WTC11 (cell line): ENCODE measurements around the gene PRF1. TPM values are rescaled to one million over a fixed set of nuclear protein-coding genes. Genes with fewer than 3 reads are reported as not detected.

Experiments used
- ATAC-seq: fragments of 200-7000 bp; cut with Tn5 transposase; 2 replicates; pipeline ENCODE4 v1.10.0; 2021; ENCODE audit warnings: mild to moderate bottlenecking, moderate library complexity
- CTCF ChIA-PET: fragments of 300-600 bp; sonication (Branson Sonifier 250); formaldehyde crosslinking; loops from one replicate; lab custom pipeline; 2021; ENCODE audit warnings: antibody characterized with exemption; lab: Charles Lee
- POLR2A ChIA-PET: fragments of 350-600 bp; sonication (Branson Sonifier 250); formaldehyde crosslinking; loops from one replicate; lab custom pipeline; 2021; ENCODE audit warnings: antibody characterized with exemption; lab: Charles Lee
- DNase-seq: peaks from one replicate; pipeline ENCODE4 v3.0.0; 2021; ENCODE audit warnings: low spot score
- H3K27ac Mint-ChIP-seq: 2 replicates; pipeline ENCODE4 v1.8.0; 2021; ENCODE audit warnings: mixed read lengths
- H3K27me3 Mint-ChIP-seq: 2 replicates; pipeline ENCODE4 v1.8.0; 2021; ENCODE audit warnings: low read depth, mild to moderate bottlenecking, moderate library complexity, mixed read lengths
- H3K36me3 Mint-ChIP-seq: 2 replicates; pipeline ENCODE4 v1.8.0; 2021; ENCODE audit warnings: mixed read lengths
- H3K4me1 Mint-ChIP-seq: 2 replicates; pipeline ENCODE4 v1.8.0; 2022; ENCODE audit warnings: mixed read lengths
- H3K4me3 Mint-ChIP-seq: 2 replicates; pipeline ENCODE4 v1.8.0; 2021; ENCODE audit warnings: mild to moderate bottlenecking, moderate library complexity, mixed read lengths
- H3K9me3 Mint-ChIP-seq: 2 replicates; pipeline ENCODE4 v1.8.0; 2021; ENCODE audit warnings: mixed read lengths
- AR ChIP-seq: fragments of 250-450 bp; sonication (Bioruptor Pico); IDR thresholded peaks from 2 replicates; pipeline ENCODE4 v1.9.0; 2021; ENCODE audit warnings: mild to moderate bottlenecking
- ATF3 ChIP-seq: sonication (generic); formaldehyde crosslinking; conservative IDR thresholded peaks from 2 replicates; pipeline ENCODE4 v1.8.1; 2022; ENCODE audit warnings: mild to moderate bottlenecking, missing genetic modification reagents
- ATF6 ChIP-seq: sonication (generic); formaldehyde crosslinking; IDR thresholded peaks from 2 replicates; pipeline ENCODE4 v1.8.1; 2023; ENCODE audit warnings: mild to moderate bottlenecking, missing genetic modification reagents
- CBFB ChIP-seq: sonication (generic); formaldehyde crosslinking; IDR thresholded peaks from 2 replicates; pipeline ENCODE4 v1.8.1; 2022; ENCODE audit warnings: mild to moderate bottlenecking, low read depth, missing genetic modification reagents
- CREM ChIP-seq: sonication (generic); formaldehyde crosslinking; IDR thresholded peaks from 2 replicates; pipeline ENCODE4 v1.8.1; 2022; ENCODE audit warnings: mild to moderate bottlenecking, missing genetic modification reagents, moderate library complexity
- E2F4 ChIP-seq: sonication (generic); formaldehyde crosslinking; IDR thresholded peaks from 2 replicates; pipeline ENCODE4 v1.8.1; 2022; ENCODE audit warnings: low read depth, mild to moderate bottlenecking, moderate library complexity, missing genetic modification reagents, borderline replicate concordance
- GRHL2 ChIP-seq: fragments of 250-450 bp; sonication (Bioruptor Pico); IDR thresholded peaks from 2 replicates; pipeline ENCODE4 v1.8.0; 2022; ENCODE audit warnings: mild to moderate bottlenecking, moderate library complexity; ENCODE audit not compliant: insufficient replicate concordance, severe bottlenecking
- JAZF1 ChIP-seq: fragments of 250-450 bp; sonication (Bioruptor Pico); IDR thresholded peaks from 2 replicates; pipeline ENCODE4 v1.9.0; 2021; ENCODE audit warnings: moderate library complexity, mild to moderate bottlenecking, inconsistent platforms
- MXD4 ChIP-seq: fragments of 250-450 bp; sonication (Bioruptor Pico); IDR thresholded peaks from 2 replicates; pipeline ENCODE4 v1.8.0; 2021; ENCODE audit warnings: mild to moderate bottlenecking, moderate library complexity, borderline replicate concordance
- MYBL2 ChIP-seq: sonication (generic); formaldehyde crosslinking; IDR thresholded peaks from 2 replicates; pipeline ENCODE4 v1.8.1; 2023; ENCODE audit warnings: mild to moderate bottlenecking, moderate library complexity, missing genetic modification reagents
- NFATC4 ChIP-seq: fragments of 250-450 bp; sonication (Bioruptor Pico); IDR thresholded peaks from 2 replicates; pipeline ENCODE4 v1.9.0; 2021; ENCODE audit warnings: mild to moderate bottlenecking
- NR2C2 ChIP-seq: sonication (generic); formaldehyde crosslinking; IDR thresholded peaks from 2 replicates; pipeline ENCODE4 v1.8.0; 2022; ENCODE audit warnings: mild to moderate bottlenecking, missing genetic modification reagents
- SMAD4 ChIP-seq: sonication (generic); formaldehyde crosslinking; IDR thresholded peaks from 2 replicates; pipeline ENCODE4 v1.8.0; 2022; ENCODE audit warnings: mild to moderate bottlenecking, missing genetic modification reagents
- TEAD1 ChIP-seq: sonication (generic); formaldehyde crosslinking; IDR thresholded peaks from 2 replicates; pipeline ENCODE4 v1.8.0; 2022; ENCODE audit warnings: mild to moderate bottlenecking, missing genetic modification reagents
- USF1 ChIP-seq: sonication (generic); formaldehyde crosslinking; IDR thresholded peaks from 2 replicates; pipeline ENCODE4 v1.8.0; 2022; ENCODE audit warnings: mild to moderate bottlenecking, missing genetic modification reagents
- ZBTB21 ChIP-seq: sonication (generic); formaldehyde crosslinking; IDR thresholded peaks from 2 replicates; pipeline ENCODE4 v1.8.1; 2023; ENCODE audit warnings: mild to moderate bottlenecking, missing genetic modification reagents, borderline replicate concordance
- ZMAT4 ChIP-seq: fragments of 250-450 bp; sonication (Bioruptor Pico); IDR thresholded peaks from 2 replicates; pipeline ENCODE4 v1.9.0; 2021; ENCODE audit warnings: mild to moderate bottlenecking
- ZNF121 ChIP-seq: sonication (generic); formaldehyde crosslinking; IDR thresholded peaks from 2 replicates; pipeline ENCODE4 v1.8.0; 2023; ENCODE audit warnings: missing genetic modification reagents
- ZNF263 ChIP-seq: sonication (generic); formaldehyde crosslinking; IDR thresholded peaks from 2 replicates; pipeline ENCODE4 v1.8.1; 2022; ENCODE audit warnings: low read depth, mild to moderate bottlenecking, moderate library complexity, missing genetic modification reagents
- ZNF416 ChIP-seq: fragments of 250-450 bp; sonication (Bioruptor Pico); IDR thresholded peaks from 2 replicates; pipeline ENCODE4 v1.9.0; 2021; ENCODE audit warnings: mild to moderate bottlenecking, inconsistent platforms
- ZNF423 ChIP-seq: fragments of 250-450 bp; sonication (Bioruptor Pico); IDR thresholded peaks from 2 replicates; pipeline ENCODE4 v2.1.2; 2022; ENCODE audit warnings: mild to moderate bottlenecking, moderate library complexity
- ZNF425 ChIP-seq: fragments of 250-450 bp; sonication (Bioruptor Pico); conservative IDR thresholded peaks from 2 replicates; pipeline ENCODE4 v1.9.0; 2021; ENCODE audit warnings: mild to moderate bottlenecking
- total RNA-seq: library from RNA; stranded (reverse); gene quantifications from 3 replicates; pipeline ENCODE4 v1.2.3, GENCODE V29; 2021

The PRF1 gene
- total RNA-seq, 1 experiment from 2014 or later: 0.11 TPM

- ATAC-seq (no peak), DNase-seq (no peak)
- Mint-ChIP-seq H3K9me3 (peaks cover 6% of the 10 kb centered on the region; the same call in 1 of the 2 replicates), H3K27me3 (no peaks in the 10 kb centered on the region), H3K4me3 (no peak overlapping the region)
- TF ChIP-seq CBFB (CRISPR knock-in tag) (no peak), ZNF121 (no peak), NFATC4 (CRISPR knock-in tag) (no peak), TEAD1 (CRISPR knock-in tag) (no peak), ATF6 (CRISPR knock-in tag) (no peak), GRHL2 (CRISPR knock-in tag) (no peak), ZNF263 (no peak), ATF3 (CRISPR knock-in tag) (no peak), CREM (CRISPR knock-in tag) (no peak), USF1 (no peak), SMAD4 (CRISPR knock-in tag) (no peak), ZBTB21 (no peak)
- TF ChIP-seq, all 79 proteins: peak for 0
- H3K27ac Mint-ChIP-seq: no peak overlapping the region
- no peaks in the 10 kb centered on the region for H3K36me3 Mint-ChIP-seq
- H3K4me1 Mint-ChIP-seq: no peaks in the 10 kb centered on the region
- ChIA-PET POLR2A (no interaction called here), CTCF (interaction anchor here (1.8 kb wide), 1 partner anchor 12 kb away, joined by 5 read pairs; no protein-coding TSS in a partner anchor)
These were observed 31.3 kb downstream of the PRF1 start for GRCh38 chr10:70571236-70571635.

- POLR2A ChIA-PET: no interaction called here
- DNase-seq: no peak
- no peak for TF ChIP-seq E2F4 (CRISPR knock-in tag)
- TF ChIP-seq, all 79 proteins: peak for 0
- no peak for ATAC-seq
- H3K27me3 Mint-ChIP-seq: no peaks in the 10 kb centered on the region
- no peaks in the 10 kb centered on the region for H3K4me1 Mint-ChIP-seq
- H3K4me3 Mint-ChIP-seq: no peak overlapping the region
- H3K36me3 Mint-ChIP-seq: no peaks in the 10 kb centered on the region
- H3K27ac Mint-ChIP-seq: no peak overlapping the region
- H3K9me3 Mint-ChIP-seq: no peaks in the 10 kb centered on the region
- CTCF ChIA-PET: no interaction called here
These were observed 33.6 kb downstream of the PRF1 start for GRCh38 chr10:70568781-70569495.

GRCh38 chr10:70568113-70568512 is 34.4 kb downstream of the PRF1 start:
- Mint-ChIP-seq H3K4me3 (no peak overlapping the region), H3K4me1 (no peaks in the 10 kb centered on the region), H3K27me3 (no peaks in the 10 kb centered on the region), H3K36me3 (no peaks in the 10 kb centered on the region), H3K27ac (no peak overlapping the region), H3K9me3 (no peaks in the 10 kb centered on the region)
- TF ChIP-seq NFATC4 (CRISPR knock-in tag): no peak
- no peak for TF ChIP-seq MXD4 (CRISPR knock-in tag)
- no peak for TF ChIP-seq ZMAT4
- TF ChIP-seq ZNF416 (CRISPR knock-in tag): no peak
- TF ChIP-seq ZNF423: no peak
- no peak for TF ChIP-seq JAZF1 (CRISPR knock-in tag)
- TF ChIP-seq AR (CRISPR knock-in tag): no peak
- no peak for TF ChIP-seq ZNF425 (CRISPR knock-in tag)
- no peak for TF ChIP-seq TEAD1 (CRISPR knock-in tag)
- no peak for TF ChIP-seq NR2C2 (CRISPR knock-in tag)
- TF ChIP-seq USF1: no peak
- no peak for TF ChIP-seq MYBL2 (CRISPR knock-in tag)
- no peak for ATAC-seq
- CTCF ChIA-PET: no interaction called here
- POLR2A ChIA-PET: no interaction called here
- DNase-seq: no peak
